Cardiac muscle cell (in vitro differentiated cells and primary cell): Measurements from ENCODE around the gene CHCHD1. TPM values are rescaled to one million over a fixed set of nuclear protein-coding genes. Genes with fewer than 3 reads are reported as not detected.
A peak's percentile ranks its signal among the peaks of the same experiment; 100 is the strongest.

Experiments used
- DNase-seq, 2 donors: peaks; one replicate each; pipeline versions ENCODE4 v3.0.0 to v3.0.0-alpha.2; 2010 to 2017; ENCODE audit warnings: low read depth in 1 of 2, low spot score in 1 of 2
- H3K27ac ChIP-seq: fragments of 200-600 bp; sonication (generic); 2 replicates; pipeline ENCODE4 v1.5.1; 2016
- H3K27me3 ChIP-seq: fragments of 200-600 bp; sonication (generic); 2 replicates; pipeline ENCODE4 v1.6.0; 2016; ENCODE audit warnings: control low read depth
- H3K36me3 ChIP-seq: fragments of 200-600 bp; sonication (generic); 2 replicates; pipeline ENCODE4 v1.5.1; 2016; ENCODE audit warnings: control low read depth
- H3K4me1 ChIP-seq: fragments of 200-600 bp; sonication (generic); 2 replicates; pipeline ENCODE4 v1.8.1; 2017; ENCODE audit warnings: low read depth, mild to moderate bottlenecking, mixed run types
- H3K4me3 ChIP-seq: fragments of 200-600 bp; sonication (generic); 2 replicates; pipeline ENCODE4 v1.5.1; 2016; ENCODE audit warnings: mild to moderate bottlenecking
- H3K9me3 ChIP-seq: fragments of 200-600 bp; sonication (generic); 2 replicates; pipeline ENCODE4 v1.5.1; 2017; ENCODE audit warnings: low read depth, mild to moderate bottlenecking, control low read depth
- CTCF ChIP-seq: IDR thresholded peaks from 2 replicates; pipeline ENCODE4 v1.5.1; 2012; ENCODE audit warnings: low read depth, mild to moderate bottlenecking, low read length
- polyA plus RNA-seq: library from polyadenylated mRNA; unstranded; fragments of >200 nt; fragmentation: Nextera tagmentation; extraction: Ambion mirVana; gene quantifications from 2 replicates; pipeline ENCODE4 v1.2.1, GENCODE V29; 2016
- total RNA-seq: library from RNA; depleted of rRNA; stranded (reverse); fragments of >200 nt; gene quantifications from 2 replicates; pipeline ENCODE4 v1.2.3, GENCODE V29; 2016

Gene CHCHD1
- total and polyA plus RNA-seq, 2 experiments from 2014 or later, result 42.5 to 83.2 TPM

- no peaks in the 10 kb centered on the region for H3K36me3 ChIP-seq
- H3K4me1 ChIP-seq, result peaks cover 4% of the 10 kb centered on the region
- no peaks in the 10 kb centered on the region for H3K27me3 ChIP-seq
- no peak for TF ChIP-seq CTCF
- no peak for DNase-seq
- H3K9me3 ChIP-seq, result no peaks in the 10 kb centered on the region
- no peak overlapping the region for H3K4me3 ChIP-seq
- H3K27ac ChIP-seq, result no peak overlapping the region
Measured at GRCh38 chr10:73742454-73742734, 39.5 kb upstream of the CHCHD1 start.

GRCh38 chr10:73743327-73743904 is 38.4 kb upstream of the CHCHD1 start:
- Histone ChIP-seq H3K4me3 (peak overlapping the region; percentile 88), H3K9me3 (no peaks in the 10 kb centered on the region), H3K36me3 (peaks cover 4% of the 10 kb centered on the region), H3K27ac (peak overlapping the region; percentile 96), H3K27me3 (no peaks in the 10 kb centered on the region), H3K4me1 (peaks cover 4% of the 10 kb centered on the region)
- DNase-seq, result no peak
- no peak for TF ChIP-seq CTCF

- TF ChIP-seq CTCF, result no peak
- peaks cover 9% of the 10 kb centered on the region for H3K36me3 ChIP-seq
- peak within 1 kb of the TSS; percentile 96 for H3K27ac ChIP-seq
- no peaks in the 10 kb centered on the region for H3K27me3 ChIP-seq
- peak within 1 kb of the TSS; percentile 88 for H3K4me3 ChIP-seq
- peak; percentile 97 for DNase-seq
- no peaks in the 10 kb centered on the region for H3K9me3 ChIP-seq
- H3K4me1 ChIP-seq, result peaks cover 4% of the 10 kb centered on the region
Measured at GRCh38 chr10:73743905-73744663, 37.8 kb upstream of the CHCHD1 start, which contains the start of gene SEC24C. TSS of gene SEC24C (plus strand) at chr10:73744372. CDS start at chr10:73746833, 2,461 bp downstream.

GRCh38 chr10:73744664-73744975 is 37.2 kb upstream of the CHCHD1 start:
- Histone ChIP-seq H3K9me3 (no peaks in the 10 kb centered on the region), H3K4me3 (peak overlapping the region; percentile 88), H3K27ac (peak overlapping the region; percentile 96), H3K4me1 (peaks cover 4% of the 10 kb centered on the region), H3K27me3 (no peaks in the 10 kb centered on the region), H3K36me3 (peaks cover 11% of the 10 kb centered on the region)
- DNase-seq, result peak; percentile 70 to 85
- no peak for TF ChIP-seq CTCF

- Histone ChIP-seq H3K27ac (no peak overlapping the region), H3K4me3 (no peak overlapping the region), H3K36me3 (peaks cover 19% of the 10 kb centered on the region), H3K4me1 (peaks cover 4% of the 10 kb centered on the region), H3K9me3 (no peaks in the 10 kb centered on the region), H3K27me3 (no peaks in the 10 kb centered on the region)
- TF ChIP-seq CTCF, result no peak
- DNase-seq, result no peak
Measured at GRCh38 chr10:73746721-73747120, 35.1 kb upstream of the CHCHD1 start.
